IMR-90 (cell line): ENCODE measurements around the gene AREL1. TPM values are rescaled to one million over a fixed set of nuclear protein-coding genes. Genes with fewer than 3 reads are reported as not detected.

Experiments
- ATAC-seq: fragments of 200-7000 bp; cut with Tn5 transposase; 2 replicates; pipeline ENCODE4 v1.9.1; 2020; ENCODE audit warnings: low read depth, mild to moderate bottlenecking, moderate library complexity
- BruUV-seq: library from RNA; stranded (reverse); fragments of 400-500 nt; replicated peaks from 2 replicates; lab custom pipeline; 2021; lab: Mats Ljungman, UMichigan
- CTCF ChIA-PET: fragments of 300-600 bp; formaldehyde crosslinking; extraction: SDS; loops from one replicate; lab custom pipeline; 2021; ENCODE audit warnings: antibody characterized with exemption; lab: Yijun Ruan, JAX
- POLR2A ChIA-PET: fragments of 300-600 bp; sonication (Branson Sonifier 250); formaldehyde crosslinking; loops from one replicate; lab custom pipeline; 2022; ENCODE audit warnings: antibody characterized with exemption; ENCODE audit not compliant: unreplicated experiment; lab: Charles Lee
- DNase-seq: peaks from one replicate; pipeline ENCODE4 v3.0.0; 2013
- H2AFZ ChIP-seq: replicated peaks from 2 replicates; pipeline ENCODE3; 2013; ENCODE audit warnings: low read length, mild to moderate bottlenecking; ENCODE audit not compliant: poor library complexity
- H2AK5ac ChIP-seq: 2 replicates; pipeline ENCODE4 v1.6.1; 2013; ENCODE audit warnings: low read depth, low read length, inconsistent platforms
- H2AK9ac ChIP-seq: replicated peaks from 2 replicates; pipeline ENCODE3; 2013; ENCODE audit warnings: mild to moderate bottlenecking, low read depth, low read length, moderate library complexity; ENCODE audit not compliant: poor library complexity
- H2BK120ac ChIP-seq: 2 replicates; pipeline ENCODE4 v1.6.1; 2013; ENCODE audit warnings: low read depth, low read length, inconsistent platforms
- H2BK15ac ChIP-seq: 3 replicates; pipeline ENCODE4 v1.6.1; 2013; ENCODE audit warnings: low read depth, low read length, inconsistent platforms
- H2BK20ac ChIP-seq: 2 replicates; pipeline ENCODE4 v1.6.1; 2013; ENCODE audit warnings: low read depth, mild to moderate bottlenecking, inconsistent platforms, low read length, moderate library complexity
- H2BK5ac ChIP-seq: 2 replicates; pipeline ENCODE4 v1.6.1; 2013; ENCODE audit warnings: mild to moderate bottlenecking, low read depth, low read length, inconsistent platforms; ENCODE audit not compliant: poor library complexity, severe bottlenecking
- H3K14ac ChIP-seq: replicated peaks from 2 replicates; pipeline ENCODE4 v1.6.1; 2013; ENCODE audit warnings: low read depth, low read length, inconsistent platforms
- H3K18ac ChIP-seq: 2 replicates; pipeline ENCODE4 v1.6.1; 2013; ENCODE audit warnings: low read depth, low read length, control low read depth
- H3K23ac ChIP-seq: 2 replicates; pipeline ENCODE4 v1.6.1; 2013; ENCODE audit warnings: low read depth, low read length, inconsistent platforms
- H3K27ac ChIP-seq: 2 replicates; pipeline ENCODE4 v1.5.1; 2013; ENCODE audit warnings: mild to moderate bottlenecking, control low read depth, low read length; ENCODE audit not compliant: insufficient read depth
- H3K27me3 ChIP-seq: 2 replicates; pipeline ENCODE4 v1.6.1; 2013; ENCODE audit warnings: low read length; ENCODE audit not compliant: control insufficient read depth, insufficient read depth
- H3K36me3 ChIP-seq: 2 replicates; pipeline ENCODE4 v1.6.1; 2013; ENCODE audit warnings: low read length, mixed read lengths; ENCODE audit not compliant: control insufficient read depth, insufficient read depth
- H3K4ac ChIP-seq: 2 replicates; pipeline ENCODE4 v1.6.1; 2013; ENCODE audit warnings: low read depth, low read length, inconsistent platforms
- H3K4me1 ChIP-seq: 2 replicates; pipeline ENCODE4 v1.6.1; 2013; ENCODE audit warnings: low read length, mixed read lengths; ENCODE audit not compliant: control insufficient read depth, insufficient read depth
- H3K4me2 ChIP-seq: 2 replicates; pipeline ENCODE4 v1.6.1; 2013; ENCODE audit warnings: low read depth, mild to moderate bottlenecking, control low read depth, low read length, moderate library complexity
- H3K4me3 ChIP-seq: 2 replicates; pipeline ENCODE4 v1.5.1; 2013; ENCODE audit warnings: low read depth, mild to moderate bottlenecking, control low read depth, low read length, moderate library complexity; ENCODE audit not compliant: insufficient read depth
- H3K56ac ChIP-seq: 2 replicates; pipeline ENCODE4 v1.6.1; 2013; ENCODE audit warnings: low read length, inconsistent platforms; ENCODE audit not compliant: insufficient read depth; ENCODE audit errors: extremely low read depth
- H3K79me1 ChIP-seq, 2 experiments: 2 replicates each; pipeline ENCODE4 v1.6.1; 2013; ENCODE audit warnings: low read length in 2 of 2, inconsistent platforms in 1 of 2, low read depth in 1 of 2
- H3K9ac ChIP-seq: 2 replicates; pipeline ENCODE4 v1.6.1; 2013; ENCODE audit warnings: low read depth, low read length, control low read depth
- H3K9me1 ChIP-seq: 2 replicates; pipeline ENCODE4 v1.6.1; 2013; ENCODE audit warnings: low read length, inconsistent platforms; ENCODE audit not compliant: insufficient read depth
- H3K9me3 ChIP-seq: 2 replicates; pipeline ENCODE4 v1.6.1; 2013; ENCODE audit warnings: low read length; ENCODE audit not compliant: control insufficient read depth, insufficient read depth
- H4K20me1 ChIP-seq: 2 replicates; pipeline ENCODE4 v1.6.1; 2013; ENCODE audit warnings: low read length, inconsistent platforms; ENCODE audit not compliant: insufficient read depth
- H4K5ac ChIP-seq: 2 replicates; pipeline ENCODE4 v1.6.1; 2013; ENCODE audit warnings: mild to moderate bottlenecking, low read depth, low read length, control low read depth
- H4K8ac ChIP-seq, 2 experiments: 2 replicates each; pipeline ENCODE4 v1.6.1; 2013; ENCODE audit warnings: low read depth in 2 of 2, low read length in 2 of 2, control low read depth in 1 of 2, inconsistent platforms in 1 of 2
- H4K91ac ChIP-seq: 2 replicates; pipeline ENCODE4 v1.6.1; 2013; ENCODE audit warnings: low read depth, low read length, inconsistent platforms; ENCODE audit not compliant: insufficient read depth
- BHLHE40 ChIP-seq: fragments of 150-350 bp; IDR thresholded peaks from 2 replicates; pipeline ENCODE4 v1.6.1; 2016; ENCODE audit warnings: mild to moderate bottlenecking, low read depth, low read length
- CEBPB ChIP-seq: IDR thresholded peaks from 2 replicates; pipeline ENCODE4 v1.6.1; 2012; ENCODE audit warnings: low read depth, low read length, improper control_type of control experiment
- CHD1 ChIP-seq: IDR thresholded peaks from 2 replicates; pipeline ENCODE4 v1.6.1; 2012; ENCODE audit warnings: low read depth, low read length, improper control_type of control experiment
- FOS ChIP-seq: fragments of 150-350 bp; IDR thresholded peaks from 2 replicates; pipeline ENCODE4 v1.6.1; 2016; ENCODE audit warnings: low read depth, low read length
- MAFK ChIP-seq: IDR thresholded peaks from 2 replicates; pipeline ENCODE4 v1.6.1; 2012; ENCODE audit warnings: low read depth, low read length, improper control_type of control experiment
- MAZ ChIP-seq: IDR thresholded peaks from 2 replicates; pipeline ENCODE4 v1.6.1; 2012; ENCODE audit warnings: low read depth, mild to moderate bottlenecking, low read length, improper control_type of control experiment, moderate library complexity, borderline replicate concordance
- MXI1 ChIP-seq: IDR thresholded peaks from 2 replicates; pipeline ENCODE4 v1.6.1; 2012; ENCODE audit warnings: low read depth, mild to moderate bottlenecking, low read length, moderate library complexity, borderline replicate concordance
- POLR2A ChIP-seq: IDR thresholded peaks from 2 replicates; pipeline ENCODE4 v1.6.1; 2012; ENCODE audit warnings: mild to moderate bottlenecking, low read depth, low read length
- RAD21 ChIP-seq: IDR thresholded peaks from 2 replicates; pipeline ENCODE4 v1.6.1; 2012; ENCODE audit warnings: low read length, improper control_type of control experiment
- RCOR1 ChIP-seq: IDR thresholded peaks from 2 replicates; pipeline ENCODE4 v1.6.1; 2012; ENCODE audit warnings: mild to moderate bottlenecking, low read length, improper control_type of control experiment; ENCODE audit not compliant: insufficient replicate concordance
- RFX5 ChIP-seq: IDR thresholded peaks from 2 replicates; pipeline ENCODE4 v1.8.0; 2012; ENCODE audit warnings: low read depth, mild to moderate bottlenecking, low read length, moderate library complexity
- SMC3 ChIP-seq: fragments of 150-350 bp; IDR thresholded peaks from 2 replicates; pipeline ENCODE4 v1.6.1; 2016; ENCODE audit warnings: low read depth, mild to moderate bottlenecking, antibody characterized with exemption, low read length, moderate library complexity
- USF2 ChIP-seq: fragments of 150-350 bp; IDR thresholded peaks from 2 replicates; pipeline ENCODE4 v1.6.1; 2017; ENCODE audit warnings: mild to moderate bottlenecking, antibody characterized with exemption, low read length, low read depth
- WGBS, 2 experiments: methylation state at CpG; one replicate each; pipeline versions ENCODE4 v1.1.5 to v1.1.7; 2013; ENCODE audit warnings: missing lambda C conversion rate in 2 of 2; ENCODE audit not compliant: insufficient read length in 1 of 2; ENCODE audit errors: extremely low coverage in 2 of 2; 5-methylcytosine and 5-hydroxymethylcytosine counted together
- dilution Hi-C: fragments of 300-500 bp; cut with HindIII; formaldehyde crosslinking; loops from one replicate; pipeline ENCODE4 v1.14.3; 2018; ENCODE audit warnings: low sequenced_read_pairs; ENCODE audit not compliant: unreplicated experiment
- in situ Hi-C: fragments of 300-500 bp; cut with MboI; formaldehyde crosslinking; loops from 3 replicates; pipeline ENCODE4 v1.14.3; 2019; ENCODE audit warnings: low sequenced_read_pairs, inconsistent platforms, mixed read lengths
- intact Hi-C: fragments of 100-400 bp; cut with micrococcal nuclease; formaldehyde crosslinking; loops from 2 replicates; pipeline ENCODE4 v1.10.0; 2022
- polyA plus RNA-seq, 3 experiments: library from polyadenylated mRNA; depleted of rRNA; stranded (reverse); fragments of >200 nt; gene quantifications; 2 replicates each; pipeline ENCODE4 v1.2.3, GENCODE V29; 2012; ENCODE audit warnings: low replicate concordance in 1 of 3
- total RNA-seq: library from RNA; depleted of rRNA; stranded (reverse); fragments of >200 nt; gene quantifications from 2 replicates; pipeline ENCODE4 v1.2.3, GENCODE V29; 2012

AREL1 gene
- total and polyA plus RNA-seq, 2 of the 4 experiments (the other 2 are of a cell fraction) = 30.0 to 39.3 TPM

GRCh38 chr14:74616996-74617700 is 95.7 kb downstream of the AREL1 start (continued):
- TF ChIP-seq USF2 = no peak

GRCh38 chr14:74616507-74616906 is 96.4 kb downstream of the AREL1 start:
- H4K8ac ChIP-seq = peak overlapping the region; percentile 81 to 98
- ATAC-seq (peak; percentile 3; the same call in 1 of the 2 replicates), DNase-seq (peak; percentile 91)
- H4K5ac ChIP-seq = peak overlapping the region; percentile 83
- WGBS, 2 experiments = no CpG with 5 or more reads among the region's 4 CpGs
- peak overlapping the region; percentile 64 for H3K56ac ChIP-seq
- H2BK5ac ChIP-seq = peak overlapping the region; percentile 96
- peak overlapping the region; percentile 100 for H2BK20ac ChIP-seq
- peak overlapping the region; percentile 95; the same call in 2 of the 3 replicates for H2BK15ac ChIP-seq
- peak overlapping the region; percentile 34; the same call in 1 of the 2 replicates for H3K4me2 ChIP-seq
- peak overlapping the region; percentile 100 for H2BK120ac ChIP-seq
- H3K27me3 ChIP-seq = no peaks in the 10 kb centered on the region
- H2AFZ ChIP-seq = peak overlapping the region; percentile 3
- H3K79me1 ChIP-seq = peaks cover 0 to 51% of the 10 kb centered on the region in 2 experiments; a peak in 2 of 4 replicates
- H3K27ac ChIP-seq = peak overlapping the region; percentile 87
- dilution Hi-C loops = no loop called here
- H3K4me1 ChIP-seq = peaks cover 44% of the 10 kb centered on the region
- no TSS peak for BruUV-seq
- H4K91ac ChIP-seq = peak overlapping the region; percentile 100
- in situ Hi-C loops = no loop called here
- intact Hi-C loops = loop anchor here (5.0 kb wide), 1 partner anchor 41 kb away; no protein-coding TSS in a partner anchor
- POLR2A ChIA-PET = interaction anchor here (0.5 to 0.8 kb wide), 2 partner anchors 26 to 829 kb away, joined by 3 read pairs; no protein-coding TSS in a partner anchor
- peak overlapping the region; percentile 91 for H3K23ac ChIP-seq
- H2AK5ac ChIP-seq = peak overlapping the region; percentile 100
- no peaks in the 10 kb centered on the region for H3K9me3 ChIP-seq
- H3K36me3 ChIP-seq = no peaks in the 10 kb centered on the region
- peak overlapping the region; percentile 86 for H2AK9ac ChIP-seq
- no peak overlapping the region for H3K4me3 ChIP-seq
- no peaks in the 10 kb centered on the region for H4K20me1 ChIP-seq
- peaks cover 60% of the 10 kb centered on the region for H3K9me1 ChIP-seq
- H3K14ac ChIP-seq = peak overlapping the region; percentile 97
- H3K9ac ChIP-seq = peak overlapping the region; percentile 22
- peak overlapping the region; percentile 100 for H3K4ac ChIP-seq
- CTCF ChIA-PET = interaction anchor here (0.6 to 1.9 kb wide), 3 partner anchors 176 to 207 kb away, joined by 3 to 5 read pairs (median 3); no protein-coding TSS in a partner anchor
- peak overlapping the region; percentile 91 for H3K18ac ChIP-seq
- TF ChIP-seq POLR2A = peak; percentile 18; the same call in 1 of the 2 replicates
- no peak for TF ChIP-seq RFX5
- no peak for TF ChIP-seq RCOR1
- TF ChIP-seq MAFK = no peak
- peak; percentile 73 for TF ChIP-seq CEBPB
- TF ChIP-seq FOS = peak; percentile 93
- 0 out of 2 replicates have a peak, but pooled peaks have one; percentile 32 for TF ChIP-seq BHLHE40
- TF ChIP-seq USF2 = no peak
- peak; percentile 42; the same call in 1 of the 2 replicates for TF ChIP-seq MXI1
- no peak for TF ChIP-seq SMC3
- TF ChIP-seq RAD21 = peak; percentile 19; the same call in 1 of the 2 replicates
- peak; percentile 43; the same call in 1 of the 2 replicates for TF ChIP-seq MAZ
- TF ChIP-seq CHD1 = no peak
